IPS-20b (cell line): Measurements from ENCODE around the gene RCN2.

Experiments
- H3K27ac ChIP-seq: one replicate; pipeline ENCODE4 v1.5.1; 2013; ENCODE audit warnings: low read length
- H3K27me3 ChIP-seq: 2 replicates; pipeline ENCODE4 v1.6.1; 2013; ENCODE audit warnings: mild to moderate bottlenecking, low read length, inconsistent platforms; ENCODE audit not compliant: insufficient read depth
- H3K36me3 ChIP-seq: 2 replicates; pipeline ENCODE4 v1.6.1; 2013; ENCODE audit warnings: low read depth, mild to moderate bottlenecking, inconsistent platforms, low read length, moderate library complexity; ENCODE audit not compliant: insufficient read depth
- H3K4me1 ChIP-seq: 2 replicates; pipeline ENCODE4 v1.6.1; 2013; ENCODE audit warnings: mild to moderate bottlenecking, control low read depth, inconsistent platforms, low read length, moderate library complexity; ENCODE audit not compliant: insufficient read depth
- H3K4me3 ChIP-seq: 2 replicates; pipeline ENCODE4 v1.5.1; 2013; ENCODE audit warnings: mild to moderate bottlenecking, low read length, inconsistent platforms
- H3K9ac ChIP-seq: 2 replicates; pipeline ENCODE4 v1.6.1; 2013; ENCODE audit warnings: low read depth, mild to moderate bottlenecking, inconsistent platforms, low read length, moderate library complexity
- H3K9me3 ChIP-seq: 2 replicates; pipeline ENCODE4 v1.6.1; 2013; ENCODE audit warnings: mild to moderate bottlenecking, low read depth, low read length, inconsistent platforms; ENCODE audit not compliant: insufficient read depth

RCN2 gene

DNA sequence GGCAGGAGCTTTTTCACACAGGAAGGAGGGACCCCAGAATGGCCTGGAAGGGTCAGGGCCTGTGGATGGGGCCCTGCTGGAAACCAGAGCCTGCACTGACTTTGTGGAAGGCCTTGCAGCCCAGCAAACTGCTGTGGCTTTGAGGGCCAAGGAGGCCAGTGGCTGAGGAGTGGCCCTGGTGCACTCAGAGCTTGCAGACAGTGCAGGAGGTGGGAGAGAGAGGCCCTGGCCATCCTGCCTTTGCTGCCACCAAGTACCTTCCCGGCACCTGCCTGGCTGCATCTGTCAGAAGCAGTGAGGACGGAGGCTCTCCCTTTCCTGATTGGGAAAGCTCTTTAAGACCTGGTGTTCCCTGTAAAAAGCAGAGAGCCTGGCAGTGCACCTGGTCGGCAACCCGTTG, 69.8 kb downstream of the RCN2 start:
- H3K4me3 ChIP-seq = no peak overlapping the region
- H3K36me3 ChIP-seq = no peaks in the 10 kb centered on the region
- no peak overlapping the region for H3K9ac ChIP-seq
- no peaks in the 10 kb centered on the region for H3K4me1 ChIP-seq
- no peaks in the 10 kb centered on the region for H3K27me3 ChIP-seq
- no peaks in the 10 kb centered on the region for H3K9me3 ChIP-seq
- H3K27ac ChIP-seq = no peak overlapping the region

DNA sequence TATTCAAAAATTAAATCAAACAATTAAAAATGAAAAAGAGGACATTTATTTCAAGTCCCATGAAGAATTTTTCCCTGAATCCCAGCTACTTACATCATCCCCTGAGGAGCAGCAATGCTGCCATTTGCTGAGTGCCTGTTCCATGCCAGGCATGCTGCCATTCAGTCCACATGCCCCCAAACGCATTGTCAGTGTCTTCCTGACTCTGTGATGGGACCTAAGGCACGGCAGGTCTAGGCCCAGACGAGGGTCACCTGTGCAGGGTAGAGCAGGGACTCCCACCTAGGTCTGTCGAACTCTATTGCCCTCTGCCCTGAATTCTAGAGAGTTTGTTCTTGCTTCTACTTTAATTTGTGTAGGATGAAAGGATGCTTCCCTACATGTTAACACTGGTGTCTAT, 70.4 kb downstream of the RCN2 start:
- H3K4me1 ChIP-seq = no peaks in the 10 kb centered on the region
- no peak overlapping the region for H3K27ac ChIP-seq
- no peak overlapping the region for H3K4me3 ChIP-seq
- no peaks in the 10 kb centered on the region for H3K27me3 ChIP-seq
- H3K9ac ChIP-seq = no peak overlapping the region
- H3K9me3 ChIP-seq = no peaks in the 10 kb centered on the region
- no peaks in the 10 kb centered on the region for H3K36me3 ChIP-seq

DNA sequence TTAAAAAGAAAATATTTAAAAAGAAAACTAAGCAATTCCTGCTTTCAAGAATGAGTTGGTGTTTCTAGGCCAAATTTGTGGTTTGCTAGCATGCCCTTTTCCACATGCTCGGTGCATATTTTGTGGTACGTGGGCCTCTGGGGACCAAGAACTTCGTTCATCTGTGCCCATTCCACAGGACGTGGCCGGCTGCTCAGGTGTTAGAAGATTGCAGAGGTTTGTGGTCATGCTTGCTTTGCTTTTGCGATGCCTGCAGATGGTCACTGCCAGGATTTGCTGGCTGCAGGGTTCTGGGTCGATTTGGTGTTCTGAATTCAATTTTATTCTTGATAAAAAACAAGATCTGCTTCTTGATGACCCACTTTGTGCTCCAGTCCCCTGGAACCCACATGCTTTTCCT, 70.9 kb downstream of the RCN2 start:
- Histone ChIP-seq H3K27me3 (no peaks in the 10 kb centered on the region), H3K4me3 (no peak overlapping the region), H3K9ac (no peak overlapping the region), H3K9me3 (no peaks in the 10 kb centered on the region), H3K27ac (no peak overlapping the region), H3K36me3 (no peaks in the 10 kb centered on the region), H3K4me1 (no peaks in the 10 kb centered on the region)

DNA sequence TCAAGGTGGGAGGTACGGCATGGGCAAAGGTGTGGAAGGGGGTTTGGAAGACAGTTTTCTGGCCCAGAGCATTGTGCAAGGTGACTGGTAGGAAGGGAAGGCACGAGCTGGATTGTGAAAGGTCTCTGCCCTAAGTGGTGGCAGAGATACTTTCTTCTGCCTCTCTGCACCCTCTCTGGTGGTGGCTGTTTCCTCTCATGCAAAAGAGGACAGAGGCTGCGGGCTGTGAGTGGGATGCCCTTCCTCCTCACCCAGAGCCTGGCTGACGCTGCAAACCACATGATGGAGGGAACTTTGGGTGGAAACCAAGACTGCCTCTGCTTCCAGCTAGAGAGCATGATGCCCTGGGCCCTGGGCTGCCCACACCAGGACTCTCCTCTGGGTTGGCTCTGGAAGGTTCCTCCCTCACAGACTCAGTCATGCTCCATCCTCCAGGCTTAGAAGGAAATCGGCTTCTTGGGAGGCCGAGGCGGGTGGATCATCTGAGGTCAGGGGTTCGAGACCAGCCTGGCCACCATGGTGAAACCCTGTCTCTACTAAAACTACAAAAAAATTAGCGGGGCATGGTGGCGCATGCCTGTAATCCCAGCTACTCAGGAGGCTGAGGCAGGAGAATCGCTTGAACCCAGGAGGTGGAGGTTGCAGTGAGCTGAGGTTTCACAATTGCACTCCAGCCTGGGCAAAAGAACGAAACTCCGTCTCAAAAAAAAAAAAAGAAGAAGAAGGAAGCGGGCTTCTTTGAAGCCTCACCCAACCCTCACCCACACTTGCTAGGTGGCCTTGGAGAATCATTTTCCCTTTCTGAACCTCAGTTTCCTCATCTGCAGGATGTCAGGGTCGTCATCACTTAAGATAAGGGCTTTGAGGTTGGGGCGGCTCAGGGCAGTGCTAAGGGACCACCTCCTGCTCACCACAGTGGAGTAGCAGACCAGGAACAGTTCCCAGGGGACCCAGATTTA, 71.7 kb downstream of the RCN2 start:
- no peak overlapping the region for H3K9ac ChIP-seq
- H3K27me3 ChIP-seq = no peaks in the 10 kb centered on the region
- no peaks in the 10 kb centered on the region for H3K4me1 ChIP-seq
- no peaks in the 10 kb centered on the region for H3K9me3 ChIP-seq
- H3K4me3 ChIP-seq = no peak overlapping the region
- H3K27ac ChIP-seq = no peak overlapping the region
- no peaks in the 10 kb centered on the region for H3K36me3 ChIP-seq
